ENCODE results near the gene TCF12.

The TCF12 gene

DNA sequence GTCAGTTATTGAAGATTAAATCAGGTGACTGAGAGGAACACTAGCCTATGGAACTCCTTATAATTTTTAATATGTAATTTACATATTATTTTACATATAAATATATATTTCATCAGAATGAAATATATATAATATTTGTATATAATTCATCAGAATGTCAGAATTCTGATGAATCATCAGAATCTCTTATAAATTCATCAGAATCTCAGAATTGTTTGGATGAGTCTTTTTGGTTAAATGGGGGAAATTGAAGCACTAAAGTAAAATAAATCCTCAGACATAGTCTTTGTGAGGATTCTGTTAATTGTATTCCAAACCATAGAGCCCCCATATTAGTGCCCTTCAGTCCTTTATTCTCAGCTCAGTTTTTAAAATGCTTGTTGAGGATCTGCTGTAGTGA is 15.4 kb downstream of the TCF12 start:
- H3K27me3 ChIP-seq (ENCODE audit: insufficient read depth, insufficient read length) = no peaks in the 10 kb centered on the region
- H3K4me1 ChIP-seq (ENCODE audit: insufficient read depth, insufficient read length) = no peaks in the 10 kb centered on the region
- 0 out of 2 replicates have a peak, but pooled peaks cover 12% of the 10 kb centered on the region for H3K9me3 ChIP-seq (ENCODE audit: insufficient read depth, low read length)
- TF ChIP-seq YY1 (IDR thresholded peaks at IDR 0.05; ENCODE audit: insufficient read depth, insufficient read length) = no peak
- TF ChIP-seq ZNF274 (IDR thresholded peaks at IDR 0.05; ENCODE audit: low read depth, low read length) = no peak
- TF ChIP-seq SUZ12 (IDR thresholded peaks at IDR 0.05; ENCODE audit: extremely low read depth, insufficient read depth, insufficient read length) = no peak
- H3K36me3 ChIP-seq (ENCODE audit: insufficient read depth, insufficient read length, low read length) = peaks cover 13% of the 10 kb centered on the region
- no peak overlapping the region for H3K4me3 ChIP-seq (ENCODE audit: insufficient read length, low read depth)
- DNase-seq (ENCODE audit: low read depth, low spot score) = no peak
- H3K9ac ChIP-seq (ENCODE audit: insufficient read length, low read depth) = no peak overlapping the region

- Histone ChIP-seq H3K36me3 (ENCODE audit: insufficient read depth, insufficient read length, low read length) (peaks cover 13% of the 10 kb centered on the region), H3K4me3 (ENCODE audit: insufficient read length, low read depth) (no peak overlapping the region), H3K9me3 (ENCODE audit: insufficient read depth, low read length) (0 out of 2 replicates have a peak, but pooled peaks cover 12% of the 10 kb centered on the region), H3K27me3 (ENCODE audit: insufficient read depth, insufficient read length) (no peaks in the 10 kb centered on the region), H3K9ac (ENCODE audit: insufficient read length, low read depth) (no peak overlapping the region), H3K4me1 (ENCODE audit: insufficient read depth, insufficient read length) (no peaks in the 10 kb centered on the region)
- DNase-seq (ENCODE audit: low read depth, low spot score) = no peak
- TF ChIP-seq ZNF274 (IDR thresholded peaks at IDR 0.05; ENCODE audit: low read depth, low read length) (no peak), YY1 (IDR thresholded peaks at IDR 0.05; ENCODE audit: insufficient read depth, insufficient read length) (no peak), SUZ12 (IDR thresholded peaks at IDR 0.05; ENCODE audit: extremely low read depth, insufficient read depth, insufficient read length) (no peak)
Measured at GRCh38 chr15:56934269-56934668, 15.8 kb downstream of the TCF12 start.

GRCh38 chr15:56936929-56937328 is 18.5 kb downstream of the TCF12 start:
- no peaks in the 10 kb centered on the region for H3K27me3 ChIP-seq (ENCODE audit: insufficient read depth, insufficient read length)
- H3K36me3 ChIP-seq (ENCODE audit: insufficient read depth, insufficient read length, low read length) = peaks cover 1% of the 10 kb centered on the region

DNA sequence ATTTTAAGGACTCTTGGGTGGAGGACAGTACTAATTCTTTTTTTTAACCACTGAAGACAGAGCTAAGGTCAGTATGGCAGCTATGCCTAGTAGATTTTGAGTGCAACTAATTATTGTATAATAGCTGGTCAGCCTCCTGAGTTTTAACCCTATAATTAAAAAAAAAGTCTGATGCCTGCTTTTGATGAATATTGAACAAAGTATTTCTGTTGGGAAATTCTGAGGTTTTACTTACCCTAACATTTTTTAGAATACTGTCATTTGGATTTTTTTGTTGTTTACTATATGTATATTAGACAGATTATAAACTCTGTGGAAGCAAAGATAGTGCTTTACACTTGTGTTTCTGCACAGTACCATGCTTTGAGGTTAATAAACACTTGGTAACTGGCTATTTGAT is 20.8 kb downstream of the TCF12 start:
- no peaks in the 10 kb centered on the region for H3K36me3 ChIP-seq (ENCODE audit: insufficient read depth, insufficient read length, low read length)
- H3K9ac ChIP-seq (ENCODE audit: insufficient read length, low read depth) = no peak overlapping the region
- H3K4me3 ChIP-seq (ENCODE audit: insufficient read length, low read depth) = no peak overlapping the region

More at GRCh38 chr15:56936929-56937328, 18.5 kb downstream of the TCF12 start:
- TF ChIP-seq YY1 (IDR thresholded peaks at IDR 0.05; ENCODE audit: insufficient read depth, insufficient read length) (no peak), ZNF274 (IDR thresholded peaks at IDR 0.05; ENCODE audit: low read depth, low read length) (no peak), SUZ12 (IDR thresholded peaks at IDR 0.05; ENCODE audit: extremely low read depth, insufficient read depth, insufficient read length) (no peak)
- H3K4me1 ChIP-seq (ENCODE audit: insufficient read depth, insufficient read length) = no peaks in the 10 kb centered on the region
- H3K9me3 ChIP-seq (ENCODE audit: insufficient read depth, low read length) = 0 out of 2 replicates have a peak, but pooled peaks cover 12% of the 10 kb centered on the region
- H3K9ac ChIP-seq (ENCODE audit: insufficient read length, low read depth) = no peak overlapping the region
- DNase-seq (ENCODE audit: low read depth, low spot score) = no peak
- H3K4me3 ChIP-seq (ENCODE audit: insufficient read length, low read depth) = no peak overlapping the region

GRCh38 chr15:56940388-56940787 is 21.9 kb downstream of the TCF12 start:
- no peak for DNase-seq (ENCODE audit: low read depth, low spot score)
- Histone ChIP-seq H3K4me3 (ENCODE audit: insufficient read length, low read depth) (no peak overlapping the region), H3K9me3 (ENCODE audit: insufficient read depth, low read length) (0 out of 2 replicates have a peak, but pooled peaks cover 3% of the 10 kb centered on the region), H3K27me3 (ENCODE audit: insufficient read depth, insufficient read length) (no peaks in the 10 kb centered on the region), H3K4me1 (ENCODE audit: insufficient read depth, insufficient read length) (no peaks in the 10 kb centered on the region), H3K9ac (ENCODE audit: insufficient read length, low read depth) (no peak overlapping the region), H3K36me3 (ENCODE audit: insufficient read depth, insufficient read length, low read length) (no peaks in the 10 kb centered on the region)
- no peak for TF ChIP-seq SUZ12 (IDR thresholded peaks at IDR 0.05; ENCODE audit: extremely low read depth, insufficient read depth, insufficient read length)
- no peak for TF ChIP-seq YY1 (IDR thresholded peaks at IDR 0.05; ENCODE audit: insufficient read depth, insufficient read length)

More for the DNA sequence above, 20.8 kb downstream of the TCF12 start:
- TF ChIP-seq YY1 (IDR thresholded peaks at IDR 0.05; ENCODE audit: insufficient read depth, insufficient read length) (no peak), SUZ12 (IDR thresholded peaks at IDR 0.05; ENCODE audit: extremely low read depth, insufficient read depth, insufficient read length) (no peak), ZNF274 (IDR thresholded peaks at IDR 0.05; ENCODE audit: low read depth, low read length) (no peak)
- Histone ChIP-seq H3K4me1 (ENCODE audit: insufficient read depth, insufficient read length) (no peaks in the 10 kb centered on the region), H3K27me3 (ENCODE audit: insufficient read depth, insufficient read length) (no peaks in the 10 kb centered on the region), H3K9me3 (ENCODE audit: insufficient read depth, low read length) (0 out of 2 replicates have a peak, but pooled peaks cover 12% of the 10 kb centered on the region)
- DNase-seq (ENCODE audit: low read depth, low spot score) = no peak

GRCh38 chr15:56942118-56942517 is 23.7 kb downstream of the TCF12 start:
- no peaks in the 10 kb centered on the region for H3K27me3 ChIP-seq (ENCODE audit: insufficient read depth, insufficient read length)
- no peak for DNase-seq (ENCODE audit: low read depth, low spot score)
- no peak overlapping the region for H3K9ac ChIP-seq (ENCODE audit: insufficient read length, low read depth)
- no peaks in the 10 kb centered on the region for H3K4me1 ChIP-seq (ENCODE audit: insufficient read depth, insufficient read length)
- H3K36me3 ChIP-seq (ENCODE audit: insufficient read depth, insufficient read length, low read length) = no peaks in the 10 kb centered on the region
- no peak overlapping the region for H3K4me3 ChIP-seq (ENCODE audit: insufficient read length, low read depth)
- no peak for TF ChIP-seq SUZ12 (IDR thresholded peaks at IDR 0.05; ENCODE audit: extremely low read depth, insufficient read depth, insufficient read length)
- no peak for TF ChIP-seq YY1 (IDR thresholded peaks at IDR 0.05; ENCODE audit: insufficient read depth, insufficient read length)
- no peak for TF ChIP-seq ZNF274 (IDR thresholded peaks at IDR 0.05; ENCODE audit: low read depth, low read length)
- H3K9me3 ChIP-seq (ENCODE audit: insufficient read depth, low read length) = no peaks in the 10 kb centered on the region

DNA sequence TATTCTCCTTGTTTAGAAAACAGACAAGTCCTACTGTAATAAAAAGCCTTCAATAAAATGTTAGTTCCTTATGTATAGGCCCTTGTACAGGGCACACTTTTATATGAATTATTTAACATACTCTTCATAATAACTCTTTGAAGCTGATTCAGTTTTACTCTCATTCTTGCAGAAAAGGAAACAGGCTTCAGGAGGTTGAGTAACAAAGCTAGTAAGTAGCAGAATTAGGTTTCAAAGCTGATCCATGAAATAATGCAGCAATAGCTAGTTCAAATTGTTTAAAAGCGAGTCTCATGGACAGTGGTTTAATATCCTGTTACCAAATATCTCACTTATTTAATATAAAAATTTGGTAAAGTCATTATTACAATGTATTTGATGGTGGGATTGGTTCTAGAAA is 25.0 kb downstream of the TCF12 start:
- TF ChIP-seq SUZ12 (IDR thresholded peaks at IDR 0.05; ENCODE audit: extremely low read depth, insufficient read depth, insufficient read length) (no peak), YY1 (IDR thresholded peaks at IDR 0.05; ENCODE audit: insufficient read depth, insufficient read length) (no peak)
- Histone ChIP-seq H3K27me3 (ENCODE audit: insufficient read depth, insufficient read length) (no peaks in the 10 kb centered on the region), H3K9me3 (ENCODE audit: insufficient read depth, low read length) (no peaks in the 10 kb centered on the region), H3K9ac (ENCODE audit: insufficient read length, low read depth) (no peak overlapping the region), H3K4me1 (ENCODE audit: insufficient read depth, insufficient read length) (no peaks in the 10 kb centered on the region), H3K4me3 (ENCODE audit: insufficient read length, low read depth) (no peak overlapping the region), H3K36me3 (ENCODE audit: insufficient read depth, insufficient read length, low read length) (no peaks in the 10 kb centered on the region)
- no peak for DNase-seq (ENCODE audit: low read depth, low spot score)
